Endometrium (tissue), 2 donors: ENCODE data around the gene FOXO1.
A peak's percentile ranks its signal among the peaks of the same experiment; 100 is the strongest.

ENCODE experiments used
- FAIRE-seq: peaks from 2 replicates; lab custom pipeline; 2012; peaks lifted over from hg19 to GRCh38; lab: Jason Lieb, UNC
- donor health status: control.
- donor health status: control.

FOXO1 gene

DNA sequence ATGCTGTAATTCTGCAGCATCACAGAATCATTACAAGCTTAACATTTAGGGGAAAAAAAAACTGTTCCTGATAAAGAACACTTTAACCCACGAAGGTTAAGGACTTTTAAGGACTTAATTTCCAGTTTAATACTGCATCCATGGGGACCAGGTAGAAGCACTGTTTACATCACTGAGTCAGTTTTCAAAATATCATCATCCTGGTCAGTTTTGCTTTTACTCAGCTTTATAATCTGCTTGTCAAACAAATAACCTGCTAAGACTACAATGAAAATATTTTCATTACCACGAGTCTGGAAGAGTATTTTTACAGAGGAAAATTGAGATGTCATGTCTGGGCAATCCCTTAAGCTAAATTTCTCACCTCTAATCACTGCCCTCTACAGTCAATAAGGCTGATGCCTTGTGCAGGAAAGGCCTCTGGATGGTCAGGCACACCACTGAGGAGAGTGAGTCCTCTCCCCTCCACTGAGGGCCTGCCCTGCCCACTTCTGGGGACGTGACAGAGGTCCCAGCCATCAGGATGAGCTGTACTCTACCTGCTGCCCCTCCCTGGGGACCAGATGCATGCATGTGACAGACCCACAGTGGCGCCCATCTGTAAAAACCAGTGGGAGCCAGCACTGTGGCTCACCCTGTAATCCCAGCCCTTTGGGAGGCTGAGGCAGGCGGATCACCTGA lies 31.0 kb downstream of the FOXO1 start:
- FAIRE-seq: no peak

DNA sequence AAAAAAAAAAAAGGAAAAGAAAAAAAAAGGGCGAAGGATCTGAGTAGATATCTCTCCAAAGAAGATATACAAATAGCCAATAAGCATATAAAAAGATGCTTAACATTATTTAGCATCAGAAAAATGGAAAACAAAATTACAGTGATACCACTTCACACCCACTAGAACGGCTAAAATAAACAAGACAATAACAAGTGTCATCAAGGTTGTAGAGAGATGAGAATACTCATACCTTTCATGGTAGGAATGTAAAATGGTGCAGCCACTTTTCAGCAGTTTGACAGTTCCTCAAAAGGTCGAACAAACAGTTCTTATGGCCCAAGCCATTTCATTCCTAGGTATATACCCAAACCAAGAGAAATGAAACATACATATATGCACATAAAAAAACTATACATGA lies 33.5 kb downstream of the FOXO1 start:
- no peak for FAIRE-seq

- FAIRE-seq: no peak
Measured at GRCh38 chr13:40631605-40632004, 34.8 kb downstream of the FOXO1 start.

GRCh38 chr13:40629678-40630384 lies 36.6 kb downstream of the FOXO1 start:
- FAIRE-seq: no peak

- FAIRE-seq: no peak
Measured at GRCh38 chr13:40626977-40627376, 39.5 kb downstream of the FOXO1 start.

- FAIRE-seq: no peak
Measured at GRCh38 chr13:40626561-40626960, 39.9 kb downstream of the FOXO1 start.

DNA sequence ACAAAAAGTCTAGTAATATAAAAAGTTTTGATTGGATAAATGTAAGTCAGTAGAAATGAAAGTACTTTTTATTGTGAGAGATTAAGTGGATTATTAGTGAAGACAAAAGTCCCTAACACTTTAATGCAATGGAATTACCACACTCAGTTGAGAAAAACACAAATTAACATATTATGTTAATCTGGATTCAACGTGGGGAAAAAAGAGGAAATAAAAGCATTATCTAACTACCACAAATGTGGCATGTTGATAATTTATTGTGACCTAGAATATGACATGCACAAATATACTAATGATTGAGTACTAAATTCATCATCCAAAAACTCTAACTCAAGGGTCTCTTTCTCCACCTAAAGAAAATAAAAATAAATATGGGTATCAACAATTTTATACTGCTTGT lies 41.5 kb downstream of the FOXO1 start:
- peak; percentile 4 for FAIRE-seq

DNA sequence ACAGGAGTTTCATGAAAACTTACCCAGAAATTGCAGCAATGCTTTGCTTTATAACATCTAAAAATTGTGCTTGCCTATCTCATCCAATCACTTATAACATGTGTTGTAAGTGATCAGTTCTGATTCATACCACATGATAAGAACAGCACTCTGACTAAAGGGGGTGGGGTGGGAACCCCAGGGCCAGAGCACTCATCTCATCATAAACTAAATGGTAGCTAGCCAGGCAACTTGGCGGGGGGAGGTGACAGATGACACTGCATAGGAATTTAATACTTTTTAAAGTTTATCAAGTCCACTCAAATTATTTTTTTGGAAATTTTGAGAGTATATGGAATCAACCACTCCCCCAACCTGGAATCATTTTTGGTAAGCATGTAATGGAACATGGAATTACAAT lies 42.1 kb downstream of the FOXO1 start:
- no peak for FAIRE-seq

GRCh38 chr13:40622761-40623160 lies 43.7 kb downstream of the FOXO1 start:
- FAIRE-seq: no peak

- FAIRE-seq: peak; percentile 23
Measured at GRCh38 chr13:40622246-40622645, 44.2 kb downstream of the FOXO1 start.

DNA sequence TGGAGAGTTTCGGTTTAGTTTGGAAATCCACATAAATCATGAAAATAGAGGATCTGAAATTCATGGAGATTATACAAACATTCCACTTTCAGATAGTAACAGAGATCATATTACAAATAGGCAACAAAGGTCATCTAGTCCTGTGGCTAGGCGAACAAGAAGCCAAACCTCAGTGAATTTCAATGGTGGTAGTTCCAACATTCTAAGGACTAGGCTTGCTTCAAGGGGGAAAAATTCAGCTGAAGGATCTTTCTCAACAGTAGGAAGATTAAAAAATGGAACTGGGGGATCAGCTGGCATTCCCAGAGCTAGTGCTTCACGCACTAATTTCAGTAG lies 47.0 kb downstream of the FOXO1 start:
- FAIRE-seq: no peak

GRCh38 chr13:40618581-40619478 lies 47.6 kb downstream of the FOXO1 start:
- no peak for FAIRE-seq

- no peak for FAIRE-seq
Measured at GRCh38 chr13:40617801-40618356, 48.6 kb downstream of the FOXO1 start.

DNA sequence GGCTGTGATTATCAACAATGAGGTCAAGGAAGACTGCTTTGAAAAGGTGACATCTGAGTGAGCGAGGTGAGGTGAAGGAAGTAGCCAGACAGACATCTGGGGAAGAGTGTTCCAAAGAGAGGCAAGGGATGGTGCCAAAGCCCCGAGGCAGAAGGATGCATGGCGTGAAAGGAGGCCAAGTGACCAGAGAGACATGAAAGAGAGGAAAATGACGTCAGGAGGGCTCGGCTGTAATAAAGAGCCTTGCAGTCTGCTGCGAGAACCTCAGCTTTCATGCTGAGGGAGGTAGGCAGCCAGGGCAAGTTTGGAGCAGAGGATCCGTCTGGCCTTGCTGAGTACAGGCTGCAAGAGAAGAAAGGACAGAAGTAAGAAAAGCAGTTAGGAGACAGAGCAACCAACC lies 50.8 kb downstream of the FOXO1 start:
- no peak for FAIRE-seq

DNA sequence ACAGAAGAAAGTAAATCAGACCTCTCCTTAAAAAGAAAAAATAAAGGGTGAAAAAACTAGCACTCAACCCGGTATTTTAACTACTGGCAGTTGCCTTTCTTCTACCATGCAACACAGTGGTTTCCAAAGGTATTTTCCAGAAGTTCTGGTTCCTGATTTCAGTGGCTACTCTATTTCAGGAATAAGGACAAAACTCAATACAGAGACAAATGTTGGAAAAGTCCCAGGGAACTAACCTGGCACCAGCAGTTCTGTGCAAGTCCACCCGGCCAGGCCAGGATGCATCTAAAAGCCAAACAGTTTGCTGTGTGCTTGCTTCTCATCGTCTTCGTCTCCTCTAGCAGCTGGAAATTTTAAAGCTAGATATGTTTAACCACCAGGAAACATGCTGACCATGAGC lies 52.5 kb downstream of the FOXO1 start:
- FAIRE-seq: no peak

- FAIRE-seq: peak; percentile 96
Measured at GRCh38 chr13:40613192-40613818, 53.1 kb downstream of the FOXO1 start.

- no peak for FAIRE-seq
Measured at GRCh38 chr13:40612041-40612440, 54.4 kb downstream of the FOXO1 start.

DNA sequence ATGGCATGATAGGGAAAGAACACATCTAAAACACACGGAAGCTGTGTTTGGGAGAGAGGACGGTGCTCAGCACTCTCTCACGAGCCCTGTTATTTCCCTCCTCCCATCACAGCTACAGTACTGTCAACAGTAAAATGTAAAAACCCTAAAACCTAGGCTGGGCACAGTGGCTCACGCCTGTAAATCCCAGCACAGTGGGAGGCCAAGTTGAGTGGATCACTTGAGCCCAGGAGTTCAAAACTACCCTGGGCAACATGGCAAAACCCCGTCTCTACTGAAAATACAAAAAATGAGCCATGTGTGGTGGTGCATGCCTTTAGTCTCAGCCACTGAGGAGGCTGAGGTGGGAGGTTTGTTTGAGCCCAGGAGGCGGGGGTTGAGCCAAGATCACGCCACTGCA lies 54.8 kb downstream of the FOXO1 start:
- no peak for FAIRE-seq

- FAIRE-seq: no peak
Measured at GRCh38 chr13:40611004-40611403, 55.4 kb downstream of the FOXO1 start.

DNA sequence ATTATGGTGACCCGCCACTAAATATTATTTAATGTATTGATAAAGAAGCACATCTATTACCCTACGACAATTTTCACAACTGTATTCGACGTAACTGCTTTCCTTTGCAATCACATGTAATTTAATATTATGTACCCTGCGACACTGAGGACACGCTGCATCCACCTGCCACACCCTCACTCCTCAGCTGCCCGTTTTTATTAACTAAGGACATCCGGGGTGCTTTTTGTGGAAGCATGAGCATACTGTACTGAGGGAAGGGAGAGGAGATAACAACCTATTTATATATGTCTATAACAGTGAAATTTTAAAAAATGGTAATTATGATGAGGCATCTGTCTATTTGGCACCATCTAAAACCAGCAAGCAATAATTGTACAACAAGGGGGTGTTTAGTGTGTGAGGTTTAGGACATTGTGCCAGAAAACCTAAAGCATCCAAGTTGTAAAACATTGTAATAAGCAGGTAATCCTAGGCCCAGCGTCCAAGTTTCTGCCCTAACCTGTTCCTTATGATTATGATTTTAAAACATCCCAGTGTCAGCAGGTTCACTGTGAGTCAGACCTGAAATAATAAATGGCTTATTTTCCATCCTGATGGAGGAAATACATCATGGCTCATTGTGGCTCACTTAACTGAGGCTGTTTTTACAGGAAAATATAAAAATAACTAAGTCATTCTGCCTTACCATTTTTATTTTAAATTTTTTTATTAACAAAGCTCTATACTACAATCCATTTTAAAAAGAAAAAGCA lies 56.3 kb downstream of the FOXO1 start:
- FAIRE-seq: peak; percentile 59

DNA sequence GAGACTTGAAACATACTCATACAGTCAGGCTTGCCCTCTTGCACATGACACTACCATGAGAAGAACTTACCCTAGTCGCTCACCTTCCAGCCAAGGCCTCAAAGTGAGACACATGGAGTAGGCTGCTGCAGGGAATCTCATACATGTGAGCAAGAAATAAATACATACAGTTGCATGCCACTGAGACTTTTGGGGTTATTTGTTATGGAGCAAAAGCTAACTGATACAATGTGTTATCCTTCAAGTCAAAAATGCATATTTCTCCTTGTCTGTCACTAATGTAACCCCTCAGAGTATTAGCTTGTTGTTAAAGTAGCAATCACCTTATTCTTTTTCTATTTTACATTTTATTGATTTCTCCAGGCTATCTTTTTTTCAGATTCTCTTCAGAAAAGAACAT lies 58.1 kb downstream of the FOXO1 start:
- no peak for FAIRE-seq

DNA sequence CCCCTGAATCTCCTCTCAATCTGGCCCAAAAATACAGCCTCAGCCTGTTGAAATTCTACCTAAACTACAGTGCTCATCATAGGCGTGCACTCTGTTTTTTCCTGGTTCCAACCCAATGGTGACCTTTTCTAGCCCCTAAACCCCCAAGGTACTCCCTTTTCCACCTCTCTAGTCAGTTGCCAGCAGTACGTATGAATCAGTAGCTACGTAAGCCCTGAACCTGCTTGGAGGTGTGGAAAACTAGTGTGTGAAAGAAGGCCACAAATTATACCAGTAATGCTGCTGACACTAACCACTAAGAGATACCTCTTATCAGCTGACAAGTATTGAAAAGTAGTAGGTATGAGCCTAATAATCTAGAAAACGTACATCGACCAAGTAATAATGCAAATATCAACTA lies 60.9 kb downstream of the FOXO1 start:
- no peak for FAIRE-seq
